Gastrocnemius medialis (tissue), 4 donors: ENCODE results near the gene HARS1. TPM values are rescaled to one million over a fixed set of nuclear protein-coding genes. Genes with fewer than 3 reads are reported as not detected.
"Not testable (repeated sequence)": the region's sequence is repeated elsewhere in the genome, so short reads cannot be mapped to it uniquely, and the experiment has no call there.

Experiments
- ATAC-seq, 2 donors: fragments of 150-250 bp; one replicate each; pipeline ENCODE4 v1.9.1; 2016
- DNase-seq, 2 donors: peaks; one replicate each; pipeline ENCODE4 v3.0.0-alpha.2; 2019
- H3K27ac ChIP-seq, 4 donors: fragments of 200-600 bp; sonication (generic); 1 replicate in 1 of 4; 2 replicates in 3 of 4; pipeline ENCODE4 v1.5.1; 2016 to 2018; ENCODE audit warnings: mild to moderate bottlenecking in 2 of 4, moderate library complexity in 1 of 4
- H3K27me3 ChIP-seq, 3 donors: fragments of 200-600 bp; sonication (generic) in 2 of 3; 1 replicate in 1 of 3; 2 replicates in 2 of 3; pipeline versions ENCODE4 v1.5.1 to v1.6.0; 2016 to 2019; ENCODE audit warnings: mild to moderate bottlenecking in 1 of 3, moderate library complexity in 1 of 3
- H3K36me3 ChIP-seq, 2 donors: fragments of 200-600 bp; sonication (generic) in 1 of 2; one replicate each; pipeline ENCODE4 v1.5.1; 2017 to 2018
- H3K4me1 ChIP-seq, 2 donors: fragments of 200-600 bp; sonication (generic) in 1 of 2; one replicate each; pipeline ENCODE4 v1.5.1; 2016 to 2017; ENCODE audit warnings: mild to moderate bottlenecking in 2 of 2
- H3K4me3 ChIP-seq, 4 donors: fragments of 200-600 bp; sonication (generic) in 3 of 4; 1 replicate in 1 of 4; 2 replicates in 3 of 4; pipeline ENCODE4 v1.5.1; 2016 to 2019; ENCODE audit warnings: mild to moderate bottlenecking in 2 of 4
- H3K9me3 ChIP-seq, 3 donors: fragments of 200-600 bp; sonication (generic) in 2 of 3; 1 replicate in 1 of 3; 2 replicates in 2 of 3; pipeline ENCODE4 v1.5.1; 2016 to 2019
- CTCF ChIP-seq, 5 experiments: fragments of 450-650 bp in 3 of 5; fragments of 200-600 bp in 2 of 5; sonication (generic) in 2 of 5; IDR thresholded peaks in 4 of 5; conservative IDR thresholded peaks in 1 of 5; 1 replicate in 4 of 5; 2 replicates in 1 of 5; pipeline ENCODE4 v1.5.1; 2016 to 2019; ENCODE audit warnings: antibody characterized with exemption in 5 of 5, mild to moderate bottlenecking in 3 of 5, moderate library complexity in 3 of 5
- POLR2A ChIP-seq, 2 donors: fragments of 450-650 bp; IDR thresholded peaks; one replicate each; pipeline ENCODE4 v1.6.1; 2017; ENCODE audit warnings: antibody characterized with exemption in 2 of 2, mild to moderate bottlenecking in 2 of 2, moderate library complexity in 2 of 2
- in situ Hi-C, 4 donors: fragments of 200-750 bp; cut with MboI; loops; one replicate each; pipeline versions ENCODE4 v1.15.0 to v1.8.0; 2017; ENCODE audit warnings: low sequenced_read_pairs in 4 of 4
- intact Hi-C: fragments of 100-400 bp; cut with DNase I; formaldehyde crosslinking; loops from one replicate; pipeline ENCODE4 v1.15.1; 2023; ENCODE audit warnings: low total_unique reads
- total RNA-seq, 4 donors: library from RNA; depleted of rRNA; stranded (reverse); fragments of >200 nt; gene quantifications; one replicate each; pipeline versions ENCODE4 v1.1.0 to v1.2.3, GENCODE V29; 2016

Gene HARS1
- total RNA-seq, 4 donors from 2014 or later, result 38.2 to 72.9 (median 59.4) TPM

GRCh38 chr5:140664359-140665119 is 26.6 kb downstream of the HARS1 start, which contains the start of gene WDR55:
Gene WDR55 (plus strand): TSS chr5:140664904. CDS start chr5:140664913, 9 bp downstream.
- in situ Hi-C loops (loop anchor here in 1 of 4 donors (25.0 kb wide), 1 partner anchor 252 kb away; the partner anchor contains the start of gene ANKHD1), intact Hi-C loops (loop anchor here (1.0 to 10.0 kb wide), 4 partner anchors 17 to 490 kb away; partner anchors contain the start of genes CYSTM1, HARS1, HARS2 and IK)
- peaks cover 16 to 20% of the 10 kb centered on the region in 2 donors for H3K4me1 ChIP-seq
- peak within 1 kb of the TSS; percentile 92 to 98 (median 98) for H3K27ac ChIP-seq
- H3K36me3 ChIP-seq, result peaks cover 3 to 62% of the 10 kb centered on the region in 2 donors
- DNase-seq (peak; percentile 94 to 96), ATAC-seq (peak; percentile 95)
- H3K27me3 ChIP-seq, result no peaks in the 10 kb centered on the region
- H3K4me3 ChIP-seq, result peak within 1 kb of the TSS; percentile 79 to 90 (median 82)
- TF ChIP-seq POLR2A (IDR thresholded peaks at IDR 0.05), result peak; percentile 76 to 84
- TF ChIP-seq CTCF (IDR thresholded peaks at IDR 0.05 in 4 of 5, conservative IDR thresholded peaks at IDR 0.05 in 1 of 5), result no peak
- H3K9me3 ChIP-seq, result no peaks in the 10 kb centered on the region

- in situ Hi-C loops (loop anchor here in 1 of 4 donors (25.0 kb wide), 1 partner anchor 252 kb away; the partner anchor contains the start of gene ANKHD1), intact Hi-C loops (loop anchor here (1.0 to 10.0 kb wide), 4 partner anchors 17 to 489 kb away; partner anchors contain the start of genes CYSTM1, HARS1, HARS2 and IK)
- H3K9me3 ChIP-seq, result no peaks in the 10 kb centered on the region
- peak overlapping the region; percentile 79 to 90 (median 82) for H3K4me3 ChIP-seq
- ATAC-seq (no peak), DNase-seq (no peak)
- no peaks in the 10 kb centered on the region for H3K27me3 ChIP-seq
- H3K36me3 ChIP-seq, result peaks cover 3 to 62% of the 10 kb centered on the region in 2 donors
- TF ChIP-seq POLR2A (IDR thresholded peaks at IDR 0.05) (no peak), CTCF (IDR thresholded peaks at IDR 0.05 in 4 of 5, conservative IDR thresholded peaks at IDR 0.05 in 1 of 5) (no peak)
- H3K27ac ChIP-seq, result peak overlapping the region; percentile 92 to 98 (median 98)
- peaks cover 16 to 20% of the 10 kb centered on the region in 2 donors for H3K4me1 ChIP-seq
Measured at GRCh38 chr5:140664030-140664358, 27.2 kb downstream of the HARS1 start.

GRCh38 chr5:140660371-140660770 is 30.8 kb downstream of the HARS1 start:
- in situ Hi-C loops, result loop anchor here in 1 of 4 donors (25.0 kb wide), 1 partner anchor 248 kb away; the partner anchor contains the start of gene ANKHD1
- peaks cover 8 to 11% of the 10 kb centered on the region in 2 donors for H3K4me1 ChIP-seq
- intact Hi-C loops, result loop anchor here (10.0 kb wide), 1 partner anchor 486 kb away; the partner anchor contains the start of gene CYSTM1
- not testable (repeated sequence) for H3K4me3 ChIP-seq, DNase-seq, H3K9me3 ChIP-seq, ATAC-seq, H3K27me3 ChIP-seq, H3K27ac ChIP-seq
- peaks cover 12 to 77% of the 10 kb centered on the region in 2 donors for H3K36me3 ChIP-seq

- Histone ChIP-seq H3K4me1 (peaks cover 4 to 5% of the 10 kb centered on the region in 2 donors), H3K36me3 (peaks cover 12 to 92% of the 10 kb centered on the region in 2 donors), H3K4me3 (no peak overlapping the region), H3K9me3 (no peaks in the 10 kb centered on the region), H3K27me3 (no peaks in the 10 kb centered on the region), H3K27ac (no peak overlapping the region)
- intact Hi-C loops, result no loop called here
- in situ Hi-C loops, result loop anchor here in 1 of 4 donors (25.0 kb wide), 1 partner anchor 247 kb away; the partner anchor contains the start of gene ANKHD1
- no peak for TF ChIP-seq POLR2A (IDR thresholded peaks at IDR 0.05)
- TF ChIP-seq CTCF (IDR thresholded peaks at IDR 0.05 in 4 of 5, conservative IDR thresholded peaks at IDR 0.05 in 1 of 5), result no peak
- DNase-seq (no peak), ATAC-seq (no peak)
Measured at GRCh38 chr5:140658870-140659269, 32.3 kb downstream of the HARS1 start.

- TF ChIP-seq POLR2A (IDR thresholded peaks at IDR 0.05) (no peak), CTCF (IDR thresholded peaks at IDR 0.05 in 4 of 5, conservative IDR thresholded peaks at IDR 0.05 in 1 of 5) (no peak)
- intact Hi-C loops, result loop anchor here (1.0 to 5.0 kb wide), 2 partner anchors 17 to 45 kb away; partner anchors contain the start of genes HARS1, HARS2 and WDR55
- H3K27me3 ChIP-seq, result no peaks in the 10 kb centered on the region
Measured at GRCh38 chr5:140647042-140647419, 44.1 kb downstream of the HARS1 start.

More at GRCh38 chr5:140647042-140647419, 44.1 kb downstream of the HARS1 start:
- H3K4me3 ChIP-seq, result peak overlapping the region; percentile 81 to 96 (median 90)
- H3K4me1 ChIP-seq, result peaks cover 19 to 20% of the 10 kb centered on the region in 2 donors
- peaks cover 0 to 57% of the 10 kb centered on the region in 2 donors for H3K36me3 ChIP-seq
- no peaks in the 10 kb centered on the region for H3K9me3 ChIP-seq
- DNase-seq, result no peak
- ATAC-seq, result peak; percentile 6 to 27
- H3K27ac ChIP-seq, result peak overlapping the region; percentile 85 to 94 (median 92)
- in situ Hi-C loops, result loop anchor here in 3 of 4 donors (10.0 kb wide), 2 partner anchors 102 to 242 kb away; partner anchors contain the start of genes EIF4EBP3 (in 2 of the 3) and ANKHD1 (in 1 of the 3)
